ENCODE data around the gene NFILZ.

Gene NFILZ, protein sequence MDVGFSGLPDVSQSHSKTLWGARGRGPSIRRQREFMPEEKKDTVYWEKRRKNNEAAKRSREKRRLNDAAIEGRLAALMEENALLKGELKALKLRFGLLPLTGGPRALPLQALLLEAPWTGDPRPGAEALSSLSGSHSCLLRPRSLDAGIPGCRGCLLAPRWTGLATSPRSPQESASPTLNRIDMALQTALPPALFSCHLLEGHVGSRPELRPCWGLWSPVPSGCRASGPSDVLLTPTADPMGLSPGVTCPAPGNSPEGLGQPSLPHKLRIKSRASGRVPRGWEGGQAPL

DNA sequence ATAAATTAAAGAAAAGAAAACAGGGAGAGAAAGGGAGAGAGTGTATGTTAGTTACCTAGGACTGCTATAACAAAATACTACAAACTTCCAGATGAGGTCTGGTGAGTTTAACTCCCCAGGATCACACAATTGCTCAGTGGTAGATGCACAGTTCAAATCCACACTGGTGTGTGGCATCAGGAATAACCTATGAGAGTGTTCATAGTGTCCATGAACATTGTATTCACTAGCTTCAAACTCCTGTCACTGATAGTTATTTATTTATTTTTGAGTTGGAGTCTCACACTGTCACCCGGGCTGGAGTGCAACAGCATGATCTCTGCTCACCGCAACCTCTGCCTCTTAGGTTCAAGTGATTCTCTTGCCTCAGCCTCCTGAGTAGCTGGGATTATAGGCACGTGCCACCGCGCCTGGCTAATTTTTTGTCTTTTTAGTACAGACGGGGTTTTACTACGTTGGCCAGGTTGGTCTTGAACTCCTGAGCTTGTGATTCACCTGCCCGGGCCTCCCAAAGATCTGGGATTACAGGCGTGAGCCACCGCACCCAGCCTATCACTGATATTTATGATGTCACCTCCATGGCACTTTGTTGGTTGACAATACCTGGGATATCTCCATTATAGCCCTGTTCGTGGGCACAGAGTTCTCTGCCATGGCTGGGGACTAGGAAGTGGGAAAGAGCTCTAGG is at the start of gene NFILZ:
TSS of gene NFILZ (plus strand) at position 638 of the 688 bp plus-strand sequence. CDS start 46,133 bp downstream, outside the sequence.
- no peak for DNase-seq

DNA sequence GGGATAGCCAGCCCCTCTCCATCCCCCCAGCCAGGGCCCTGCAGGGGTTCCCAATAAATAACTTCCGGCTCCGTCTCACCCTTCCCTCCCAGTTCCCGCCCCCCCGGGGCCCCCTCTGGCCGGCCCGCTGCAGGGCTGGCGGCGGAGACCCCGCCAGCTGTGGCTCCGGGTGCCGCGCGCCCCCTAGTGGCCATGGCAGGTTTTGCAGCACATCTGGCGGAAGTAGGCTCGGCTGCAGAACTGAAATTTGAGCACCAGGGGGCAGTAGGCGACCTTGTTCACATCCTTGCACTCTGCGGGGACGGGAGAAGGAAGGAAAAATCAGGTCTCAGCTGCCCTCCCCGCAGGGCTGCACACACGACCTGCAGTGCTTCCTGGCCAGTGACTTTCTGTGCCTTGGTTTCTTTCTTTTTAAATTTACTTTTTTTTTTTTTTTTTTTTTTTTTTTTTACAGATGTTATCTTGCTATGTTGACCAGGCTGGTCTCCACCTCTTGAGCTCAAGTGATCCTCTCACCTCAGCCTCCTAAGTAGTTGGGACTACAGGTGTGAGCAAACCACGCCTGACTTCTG is 49.6 kb upstream of the NFILZ start:
- DNase-seq = peak; percentile 83 to 92 (median 88)

DNA sequence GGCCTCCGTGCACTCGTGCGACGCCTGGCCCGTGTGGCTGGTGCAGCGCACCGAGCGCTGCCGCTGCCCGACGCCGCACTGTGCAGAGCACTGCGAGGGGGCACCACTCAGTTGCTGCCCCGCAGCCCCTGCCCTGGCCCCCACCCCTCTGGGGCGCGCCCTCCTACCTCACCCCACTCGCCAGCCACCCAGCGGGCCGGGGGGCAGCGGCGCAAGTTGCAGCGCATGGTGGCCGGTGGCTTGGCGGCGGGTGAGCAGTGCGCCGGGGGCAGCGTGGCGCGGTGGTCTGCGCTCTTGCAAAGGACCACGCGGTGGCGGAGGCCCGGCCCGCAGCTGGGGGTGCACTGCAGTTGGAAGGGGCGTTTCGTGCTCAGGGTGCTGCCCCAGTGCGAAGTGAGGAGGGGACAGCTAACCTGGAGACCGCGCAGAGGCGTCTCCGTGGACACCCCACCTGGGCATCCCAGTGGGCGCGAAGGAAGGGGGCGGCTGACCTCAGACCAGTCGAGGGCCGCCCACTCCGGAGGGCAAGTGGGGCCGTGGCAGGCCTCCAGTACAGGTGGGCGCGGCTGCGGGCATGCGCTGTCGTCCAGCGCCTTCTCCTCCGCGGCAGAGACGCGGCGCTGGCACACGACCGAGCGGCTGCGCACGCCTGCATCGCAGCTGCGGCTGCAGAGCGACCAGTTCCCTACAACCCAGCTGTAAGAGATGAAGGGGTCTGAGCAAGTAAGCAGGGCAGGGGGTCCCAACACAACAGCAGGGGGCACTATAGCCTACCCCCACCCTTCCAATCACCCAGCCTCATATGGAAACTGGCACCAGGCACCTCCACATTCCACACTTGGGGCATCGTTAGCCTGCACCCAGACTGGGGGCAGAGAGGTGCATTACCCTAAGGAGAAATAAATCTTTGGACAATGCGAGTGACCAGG is 45.2 kb upstream of the NFILZ start:
- DNase-seq = no peak

DNA sequence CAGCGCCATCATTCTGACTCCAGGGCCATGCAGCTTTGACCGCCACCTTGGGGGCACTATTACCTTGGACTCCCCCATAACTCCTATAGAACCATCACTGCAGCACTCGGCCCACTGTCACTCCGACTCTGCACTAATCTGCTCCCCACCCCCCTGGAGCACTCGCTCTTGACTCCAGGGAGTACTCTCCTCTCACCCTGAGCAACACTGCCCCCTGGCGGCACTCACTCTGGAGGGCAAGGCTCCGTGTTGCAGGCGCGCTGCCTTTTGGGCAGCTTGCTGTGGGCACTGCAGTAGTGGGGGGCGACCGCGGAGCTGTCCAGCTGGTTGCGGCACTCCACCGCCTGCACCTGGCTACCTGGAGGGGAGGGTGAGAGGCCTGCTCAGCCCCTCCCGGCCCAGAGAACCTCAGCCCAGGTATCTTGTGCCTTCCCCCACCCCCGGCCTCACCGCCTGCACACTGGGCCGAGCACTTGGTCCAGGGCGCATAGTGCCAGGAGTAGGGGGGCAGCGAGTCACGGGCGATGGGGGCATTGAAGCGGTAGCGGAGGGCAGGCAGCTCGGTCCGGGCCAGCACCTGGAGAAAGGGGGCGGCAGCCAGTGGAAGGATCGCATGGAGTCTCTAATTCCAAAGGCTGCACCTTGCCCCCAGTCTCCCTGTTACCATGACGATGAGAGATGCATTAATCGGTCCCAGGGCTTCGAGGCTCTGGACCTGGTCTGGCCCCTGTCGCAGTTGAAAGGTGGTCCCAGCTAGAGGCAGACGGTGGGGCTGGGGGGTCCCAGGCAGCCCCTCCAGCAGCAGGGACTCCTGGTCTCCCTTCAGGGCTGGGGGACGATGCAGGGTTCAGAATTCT is 44.3 kb upstream of the NFILZ start:
- DNase-seq = peak; percentile 50 to 74 (median 55)

DNA sequence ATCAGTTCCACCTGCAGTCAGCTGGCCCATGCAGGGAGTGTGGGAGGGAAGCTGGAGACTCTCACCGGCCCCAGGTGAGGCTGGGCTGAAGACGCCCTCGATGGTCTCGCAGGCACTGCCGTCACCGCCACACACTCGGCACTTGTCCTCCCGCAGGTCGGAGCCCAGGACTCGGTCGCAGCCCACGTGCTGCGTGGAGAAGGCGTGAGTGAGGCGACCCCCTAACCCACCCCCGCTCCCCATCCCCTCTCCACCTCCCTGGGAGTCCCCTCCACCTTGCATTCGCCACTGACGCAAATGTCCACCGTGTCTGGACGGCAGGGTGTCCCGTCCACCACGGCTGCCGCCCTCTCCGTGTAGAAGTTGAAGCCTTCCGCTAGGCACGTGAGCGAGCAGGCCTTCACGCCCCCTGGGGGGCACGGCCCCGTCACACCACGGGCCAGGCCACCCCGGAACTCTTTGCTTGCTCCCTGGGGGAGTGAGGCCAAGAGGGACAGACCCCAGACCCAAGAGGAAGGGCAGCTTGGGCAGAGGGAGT is 41.2 kb upstream of the NFILZ start:
- DNase-seq = no peak

DNA sequence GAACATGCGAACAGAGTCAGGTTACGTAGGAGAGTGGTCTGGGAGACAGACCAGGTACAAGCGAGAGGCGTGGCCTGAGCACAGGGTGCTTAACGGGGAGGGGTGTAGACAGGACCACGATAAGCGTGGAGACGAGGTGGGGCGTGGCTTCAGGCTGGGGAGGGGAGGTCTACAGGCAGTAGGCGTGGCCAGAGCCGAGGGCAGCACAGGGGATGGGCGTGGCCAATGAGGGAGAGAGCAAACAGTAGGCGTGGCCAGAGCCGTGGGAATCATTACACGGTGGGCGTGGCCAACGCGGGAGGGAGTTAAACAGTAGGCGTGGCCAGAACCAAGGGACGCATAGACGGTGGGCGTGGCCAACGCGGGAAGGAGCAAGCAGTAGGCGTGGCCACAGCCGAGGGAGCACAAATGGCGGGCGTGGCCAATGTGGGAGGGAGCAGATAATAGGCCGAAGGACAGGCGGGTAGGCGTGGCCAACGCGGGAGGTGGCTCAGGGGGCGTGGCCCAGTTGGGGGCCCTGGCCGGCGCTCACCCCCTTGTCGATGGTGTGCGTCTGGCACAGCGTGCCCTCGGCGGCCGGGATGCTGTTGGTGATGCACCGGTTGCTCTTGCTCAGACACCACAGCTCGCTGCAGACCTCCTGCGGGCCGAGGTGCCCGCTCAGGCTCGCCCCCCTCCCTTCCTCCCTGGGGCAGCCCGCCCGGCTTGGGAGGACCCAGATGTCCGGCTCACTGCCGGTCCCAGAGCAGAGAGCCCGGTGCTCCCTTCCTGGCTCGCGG is 38.0 kb upstream of the NFILZ start:
- peak; percentile 77 to 80 (median 79) for DNase-seq

DNA sequence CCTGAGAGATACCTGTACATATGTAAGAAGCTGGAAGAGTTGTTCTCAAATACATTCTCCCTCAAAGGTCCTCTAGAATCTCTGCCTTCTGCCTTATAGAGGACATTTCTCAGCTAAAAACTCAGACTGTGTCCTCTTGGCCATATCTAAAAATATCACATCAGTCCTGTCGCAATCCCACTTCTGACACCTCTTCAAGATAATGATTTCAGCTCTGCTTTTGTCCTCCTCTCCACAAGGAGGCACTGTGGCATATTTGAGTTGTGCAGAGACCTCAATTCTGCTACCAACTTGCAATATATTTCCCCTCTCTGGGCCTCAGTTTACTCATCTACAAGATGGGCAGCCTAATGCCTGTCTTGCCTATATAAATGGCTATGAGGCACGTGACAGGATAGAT is 36.5 kb upstream of the NFILZ start:
- no peak for DNase-seq

DNA sequence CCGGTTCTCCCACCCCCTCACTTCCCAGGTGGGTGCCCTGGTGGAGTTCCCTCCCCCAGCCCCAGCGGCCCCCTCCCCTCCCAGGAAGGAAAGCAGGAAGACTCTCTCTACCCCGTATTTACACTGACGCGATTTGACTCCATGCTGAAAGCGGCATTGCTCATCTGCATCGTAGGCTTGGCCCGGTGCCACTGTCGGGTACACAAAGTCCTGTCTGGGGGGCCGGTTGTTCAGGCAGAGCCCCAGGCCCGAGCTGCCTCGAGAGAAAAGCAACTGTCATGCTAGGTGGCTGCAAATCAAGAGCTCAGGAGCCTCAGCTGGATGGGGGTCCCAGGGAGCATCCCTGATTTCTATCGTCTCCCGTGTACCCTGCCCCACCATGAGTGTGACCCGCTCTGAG is 34.8 kb upstream of the NFILZ start:
- no peak for DNase-seq

DNA sequence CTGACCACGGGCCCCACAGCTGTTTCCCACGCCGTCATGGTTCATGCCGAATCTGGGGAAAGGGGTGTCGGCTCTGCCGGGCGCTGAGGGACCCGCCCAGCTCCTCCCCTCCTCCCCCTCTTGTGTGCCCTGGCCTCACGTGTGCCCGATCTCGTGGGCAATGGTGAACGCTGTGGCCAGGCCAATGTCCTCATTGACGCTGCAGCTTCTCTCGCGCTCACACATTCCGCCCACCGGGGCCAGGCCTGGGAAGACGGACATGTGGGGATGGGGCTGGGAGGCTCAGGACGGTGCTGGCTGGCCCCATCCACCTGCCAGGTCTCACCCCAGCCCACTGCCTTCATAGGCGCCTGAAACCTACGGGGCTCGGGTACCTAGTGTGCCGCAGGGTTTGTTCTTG is 34.3 kb upstream of the NFILZ start:
- no peak for DNase-seq

DNA sequence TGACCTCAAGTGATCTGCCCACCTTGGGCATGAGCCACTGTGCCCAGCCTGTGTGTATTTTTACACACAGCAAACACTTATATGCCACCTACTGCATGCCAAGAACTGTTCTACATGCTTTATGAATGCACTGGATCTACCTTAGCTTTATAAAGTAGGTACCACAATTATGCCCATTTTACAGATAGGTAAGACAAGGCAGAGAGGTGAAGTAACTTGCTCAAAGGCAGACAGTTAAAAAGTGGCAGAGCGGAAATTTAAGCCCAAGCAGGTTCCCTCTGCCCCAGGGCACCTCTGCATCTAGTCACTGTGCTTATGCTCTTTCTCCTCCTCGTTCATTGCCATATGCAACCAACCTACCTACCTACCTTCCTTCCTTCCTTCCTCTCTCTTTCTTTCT is 30.4 kb upstream of the NFILZ start:
- DNase-seq = no peak

DNA sequence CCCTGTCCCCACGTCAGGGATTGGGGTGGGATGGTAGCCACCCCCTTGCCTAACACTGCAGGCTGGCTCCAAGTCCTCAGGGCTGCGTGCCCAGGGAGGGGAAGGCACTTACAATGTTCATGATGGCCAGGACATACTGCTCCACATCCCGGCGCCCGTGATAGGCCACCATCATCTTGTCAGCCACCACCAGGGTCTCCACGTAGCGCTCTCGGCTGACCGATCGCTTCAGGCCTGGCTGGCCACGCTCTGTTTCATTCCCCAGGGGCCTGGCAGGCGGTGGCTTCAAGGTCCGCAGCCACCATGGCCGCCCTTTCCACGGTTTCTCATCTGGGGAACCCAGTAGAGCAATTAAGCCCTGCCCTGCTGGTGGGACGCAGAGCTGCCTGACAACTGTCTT is 29.6 kb upstream of the NFILZ start:
- DNase-seq = no peak

DNA sequence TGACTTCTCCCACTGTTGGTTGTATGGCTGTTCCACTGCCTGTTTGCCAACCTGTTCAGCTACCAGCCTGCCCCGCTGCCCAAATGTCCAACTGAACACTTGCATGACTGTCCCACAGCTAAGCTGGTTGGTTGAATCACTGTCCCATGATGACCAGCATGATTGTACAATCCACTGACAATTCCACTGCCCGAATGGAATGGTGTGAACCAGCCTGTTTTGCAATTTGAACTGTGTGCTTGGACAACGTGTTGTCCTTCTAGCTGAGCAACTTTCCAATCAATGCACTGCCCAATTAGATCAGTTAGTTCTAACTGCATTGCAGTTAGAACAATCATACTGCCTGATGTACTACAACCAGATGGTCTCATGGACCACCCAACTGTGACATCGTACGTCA is 28.6 kb upstream of the NFILZ start:
- peak in 1 of 3 donors; percentile 24 for DNase-seq

DNA sequence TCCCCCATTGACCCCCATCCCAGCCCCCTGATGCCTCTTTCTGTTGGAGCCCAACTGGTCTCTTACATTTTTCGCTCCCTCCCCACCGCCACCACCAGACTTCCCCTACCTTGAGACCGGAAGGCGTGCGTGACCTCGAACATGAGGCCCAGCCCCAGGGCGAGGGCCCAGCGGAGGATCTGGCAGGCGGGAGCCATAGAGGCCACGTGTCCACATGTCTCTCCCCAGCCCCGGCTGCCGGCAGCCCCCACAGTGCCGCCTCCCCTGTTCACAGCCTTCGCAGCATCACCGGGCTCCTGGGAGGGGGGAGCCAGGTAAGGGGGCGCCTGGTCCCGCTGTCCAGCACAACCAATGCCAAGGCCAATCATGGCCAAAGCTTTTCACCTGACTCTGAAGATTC is 24.9 kb upstream of the NFILZ start:
- no peak for DNase-seq

DNA sequence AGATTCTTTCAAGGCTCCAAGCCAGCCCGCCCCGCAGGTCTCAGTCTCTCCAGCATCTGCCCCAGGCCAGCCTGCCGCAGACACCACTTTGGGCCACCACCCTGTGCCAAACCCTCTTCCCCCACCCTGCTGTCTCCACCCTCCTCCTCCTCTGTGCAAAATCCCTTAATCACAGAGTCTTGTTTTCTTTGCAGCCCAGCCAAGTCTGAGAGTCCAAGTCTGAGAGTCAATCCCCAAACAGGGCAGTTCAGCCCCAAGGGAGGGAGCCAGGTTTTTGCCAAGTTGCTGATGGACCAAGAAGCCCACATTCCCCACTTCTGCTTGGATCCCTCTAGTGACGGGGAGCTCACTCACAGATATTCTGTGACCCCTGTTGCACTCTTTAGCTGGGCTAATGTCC is 23.0 kb upstream of the NFILZ start:
- no peak for DNase-seq

DNA sequence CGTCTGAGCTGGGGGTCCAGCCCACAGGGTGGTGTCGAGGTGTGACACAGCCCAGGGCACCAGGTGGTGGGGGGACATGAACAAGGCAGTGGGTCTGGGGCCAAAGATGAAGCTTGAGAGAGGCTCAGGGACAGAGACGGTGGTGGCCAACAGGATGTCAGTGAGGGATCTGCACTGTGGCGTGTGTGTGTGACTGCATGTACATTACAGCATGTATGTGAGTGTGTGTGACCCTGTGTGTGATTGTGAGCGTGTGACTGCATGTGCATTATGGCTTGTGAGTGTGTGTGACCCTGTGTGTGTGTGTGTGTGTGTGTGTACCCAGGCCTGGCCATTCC is 21.5 kb upstream of the NFILZ start:
- no peak for DNase-seq

DNA sequence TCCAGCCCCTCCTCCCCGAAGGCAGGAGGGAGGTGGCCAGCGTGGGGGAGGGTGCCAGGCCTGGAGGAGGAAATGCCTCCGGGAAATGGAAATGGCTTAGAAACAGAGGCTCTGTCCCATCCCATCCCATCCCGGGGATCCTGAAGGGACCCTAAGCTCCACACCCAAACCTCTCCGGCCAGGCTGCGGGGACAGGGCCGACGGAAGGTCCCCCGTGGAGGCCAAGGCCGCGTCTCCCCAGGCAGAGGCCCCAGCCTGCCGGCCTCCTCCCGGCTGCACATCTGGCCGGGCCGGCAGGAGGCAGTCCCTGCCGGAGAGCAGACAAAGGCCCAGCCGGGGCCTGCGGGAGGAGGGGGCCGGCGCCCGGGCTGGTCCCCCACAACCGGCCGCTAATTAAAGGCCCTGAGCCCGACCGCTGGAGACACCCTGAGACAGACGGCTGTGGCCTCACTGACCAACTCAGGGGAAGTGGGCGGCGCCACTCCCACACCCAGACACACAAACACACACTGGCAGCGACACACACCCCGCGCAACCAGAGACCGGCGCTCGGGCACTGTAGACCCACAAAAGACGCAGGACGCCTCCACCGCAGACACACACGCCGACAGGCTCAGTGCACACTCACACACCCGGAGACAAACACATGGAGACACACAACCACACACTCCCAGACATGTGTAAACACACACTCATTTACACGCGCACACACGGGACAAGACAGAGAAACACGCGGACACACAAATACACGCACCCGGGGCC is 21.0 kb upstream of the NFILZ start:
- DNase-seq = peak; percentile 47 to 65 (median 61)

DNA sequence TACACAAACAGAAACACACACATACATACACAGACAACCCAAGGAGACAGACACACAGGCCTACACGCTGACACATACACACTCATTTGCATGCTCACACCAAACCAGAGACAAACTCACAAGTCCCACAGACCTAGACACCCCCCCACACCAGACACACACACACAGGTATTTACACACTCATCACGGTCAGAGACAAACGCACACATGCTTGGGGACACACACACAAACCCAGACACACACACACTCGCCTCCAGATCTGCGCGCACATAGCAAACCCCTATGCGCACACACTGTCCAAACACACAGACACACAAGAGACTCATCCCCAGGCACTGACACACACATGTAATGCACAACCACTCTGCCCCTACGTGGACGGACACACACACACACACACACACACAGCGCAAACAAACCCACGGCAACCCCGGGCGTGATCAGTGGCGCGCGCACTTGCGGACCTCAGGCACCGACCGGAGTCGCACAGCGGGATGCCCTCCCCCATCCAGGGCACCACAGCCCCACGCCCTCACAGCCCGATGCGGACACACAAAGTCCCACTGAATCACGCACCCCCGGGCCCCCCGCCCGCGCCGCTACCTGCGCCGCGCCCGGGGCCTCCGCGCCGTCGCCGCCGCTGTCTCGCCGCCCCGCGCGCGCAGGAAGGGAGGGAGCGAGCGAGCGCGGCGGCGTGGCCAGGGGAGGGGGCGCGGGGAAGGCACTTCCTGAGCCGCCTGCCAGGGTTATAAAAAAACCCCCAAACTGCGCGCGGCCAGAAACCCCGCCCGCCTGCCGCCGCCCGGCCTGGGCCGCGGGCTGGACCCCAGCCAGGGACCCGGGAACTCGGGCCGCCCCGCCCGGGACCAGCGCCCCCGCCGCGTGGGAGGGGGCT is 20.1 kb upstream of the NFILZ start, which contains the start of gene ADAMTS10:
TSS of gene ADAMTS10 (minus strand) at position 675 of the 895 bp plus-strand sequence. CDS start 5,005 bp downstream, outside the sequence.
- DNase-seq = peak in 1 of 3 donors; percentile 46

DNA sequence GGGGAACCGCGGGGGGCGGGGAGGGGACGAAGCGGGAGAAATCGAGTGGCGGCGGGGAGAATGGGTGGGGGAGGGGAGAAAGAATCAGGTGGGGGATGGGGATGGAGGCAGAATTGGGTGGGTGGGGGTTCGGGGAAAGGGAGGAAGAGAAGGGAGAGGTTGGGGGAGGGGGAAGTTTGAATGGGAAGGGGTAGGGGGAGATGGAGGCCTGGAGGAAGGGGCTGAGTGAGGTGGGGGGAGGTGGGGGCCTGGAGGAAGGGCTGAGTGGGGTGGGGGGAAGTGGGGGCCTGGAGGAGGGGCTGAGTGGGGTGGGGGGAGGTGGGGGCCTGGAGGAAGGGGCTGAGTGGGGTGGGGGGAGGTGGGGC is 19.5 kb upstream of the NFILZ start:
- no peak for DNase-seq

DNA sequence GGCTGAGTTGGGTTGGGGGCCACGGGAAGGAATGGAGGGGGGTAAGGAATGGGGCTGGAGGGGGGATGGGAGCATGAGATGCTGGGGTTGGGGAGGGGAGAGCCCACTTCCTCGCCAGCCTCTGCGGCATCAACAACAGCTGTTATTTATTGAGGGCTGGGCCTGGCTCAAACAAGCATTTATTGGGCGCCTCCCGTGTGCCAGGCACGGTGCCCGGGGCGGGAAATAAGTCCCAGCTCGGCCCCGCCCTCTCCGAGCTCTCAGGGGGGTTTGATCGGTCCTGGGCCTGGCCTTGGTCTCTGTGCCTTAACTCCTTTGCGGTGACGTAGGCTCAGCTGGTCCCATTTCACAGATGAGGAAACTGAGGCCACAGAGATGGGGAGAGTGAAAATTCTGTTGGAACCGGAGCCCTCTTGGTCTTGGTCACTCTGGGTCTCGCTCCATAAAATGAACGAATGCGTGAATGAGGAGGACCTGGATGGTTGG is 19.0 kb upstream of the NFILZ start:
- no peak for DNase-seq
